T47D (cell line): ENCODE data around the gene TM9SF3.

ENCODE experiments used
- DNase-seq, 2 experiments: peaks; one replicate each; pipeline versions ENCODE4 v3.0.0 to v3.0.0-alpha.2; 2011 to 2012; ENCODE audit warnings: low read depth in 1 of 2, low spot score in 1 of 2
- JUND ChIP-seq: IDR thresholded peaks from 2 replicates; pipeline ENCODE4 v1.6.1; 2012; ENCODE audit warnings: low read depth
- in situ Hi-C: cut with HindIII; loops from 2 replicates; pipeline ENCODE4 v1.10.0; 2016; ENCODE audit warnings: low sequenced_read_pairs, low pct_unique_long_range_greater_than_20kb

The TM9SF3 gene

GRCh38 chr10:96586419-96587263, at the start of gene TM9SF3:
Gene TM9SF3 (minus strand): TSS chr10:96587012. CDS start chr10:96586835, 177 bp downstream.
- DNase-seq, result peak; percentile 92 to 94
- in situ Hi-C loops, result no loop called here
- no peak for TF ChIP-seq JUND

- TF ChIP-seq JUND, result no peak
- in situ Hi-C loops, result no loop called here
- DNase-seq, result no peak
Measured at GRCh38 chr10:96636551-96636950, 49.7 kb upstream of the TM9SF3 start.

GRCh38 chr10:96632974-96633710, 46.3 kb upstream of the TM9SF3 start:
- in situ Hi-C loops, result no loop called here
- peak; percentile 77 to 99 for DNase-seq
- peak; percentile 47; the same call in 1 of the 2 replicates for TF ChIP-seq JUND

GRCh38 chr10:96627292-96627691, 40.5 kb upstream of the TM9SF3 start:
- DNase-seq, result no peak
- in situ Hi-C loops, result no loop called here
- no peak for TF ChIP-seq JUND

GRCh38 chr10:96626795-96627194, 40.0 kb upstream of the TM9SF3 start:
- DNase-seq, result no peak
- in situ Hi-C loops, result no loop called here

GRCh38 chr10:96625173-96625572, 38.4 kb upstream of the TM9SF3 start:
- in situ Hi-C loops, result no loop called here
- TF ChIP-seq JUND, result no peak
- no peak for DNase-seq

More at GRCh38 chr10:96626795-96627194, 40.0 kb upstream of the TM9SF3 start:
- no peak for TF ChIP-seq JUND

- no peak for TF ChIP-seq JUND
- no peak for DNase-seq
- in situ Hi-C loops, result no loop called here
Measured at GRCh38 chr10:96622013-96622787, 35.4 kb upstream of the TM9SF3 start.

GRCh38 chr10:96619796-96620773, 33.3 kb upstream of the TM9SF3 start:
- in situ Hi-C loops, result no loop called here
- DNase-seq, result no peak
- no peak for TF ChIP-seq JUND

GRCh38 chr10:96619120-96619519, 32.3 kb upstream of the TM9SF3 start:
- in situ Hi-C loops, result no loop called here
- no peak for TF ChIP-seq JUND
- DNase-seq, result no peak

GRCh38 chr10:96618653-96619052, 31.8 kb upstream of the TM9SF3 start:
- peak; percentile 11 to 21 for DNase-seq
- in situ Hi-C loops, result no loop called here
- TF ChIP-seq JUND, result no peak

- no peak for DNase-seq
- no peak for TF ChIP-seq JUND
- in situ Hi-C loops, result no loop called here
Measured at GRCh38 chr10:96616961-96617360, 30.1 kb upstream of the TM9SF3 start.

GRCh38 chr10:96614515-96614914, 27.7 kb upstream of the TM9SF3 start:
- TF ChIP-seq JUND, result no peak
- in situ Hi-C loops, result no loop called here
- DNase-seq, result no peak
